GM12878 (cell line): Measurements from ENCODE around the gene ACOT4. TPM values are rescaled to one million over a fixed set of nuclear protein-coding genes. Genes with fewer than 3 reads are reported as not detected.

Experiments used
- BACH1 ChIP-seq: fragments of 450-650 bp; IDR thresholded peaks from 2 replicates; pipeline ENCODE4 v1.6.1; 2017; ENCODE audit warnings: mild to moderate bottlenecking, borderline replicate concordance
- BMI1 ChIP-seq: fragments of 450-650 bp; IDR thresholded peaks from 2 replicates; pipeline ENCODE4 v1.6.1; 2016; ENCODE audit warnings: mild to moderate bottlenecking, moderate library complexity, borderline replicate concordance
- CBFB ChIP-seq: IDR thresholded peaks from 2 replicates; pipeline ENCODE4 v1.6.1; 2016; ENCODE audit warnings: antibody characterized with exemption, low read depth
- HCFC1 ChIP-seq: fragments of 150-350 bp; IDR thresholded peaks from 2 replicates; pipeline ENCODE4 v1.6.1; 2014; ENCODE audit warnings: low read length
- HDGF ChIP-seq: fragments of 450-650 bp; IDR thresholded peaks from 2 replicates; pipeline ENCODE4 v1.6.1; 2016; ENCODE audit warnings: antibody characterized with exemption
- IKZF1 ChIP-seq: fragments of 450-650 bp; conservative IDR thresholded peaks from 2 replicates; pipeline ENCODE4 v1.6.1; 2017; ENCODE audit warnings: antibody characterized with exemption, mild to moderate bottlenecking
- KLF5 ChIP-seq: fragments of 450-650 bp; IDR thresholded peaks from 2 replicates; pipeline ENCODE4 v1.6.1; 2014; ENCODE audit warnings: mild to moderate bottlenecking; ENCODE audit not compliant: partially characterized antibody
- NBN ChIP-seq: fragments of 450-650 bp; IDR thresholded peaks from 2 replicates; pipeline ENCODE4 v1.6.1; 2016
- NR2C1 ChIP-seq: fragments of 450-650 bp; IDR thresholded peaks from 2 replicates; pipeline ENCODE4 v1.6.1; 2017; ENCODE audit warnings: antibody characterized with exemption, mild to moderate bottlenecking, moderate library complexity
- NR2C2 ChIP-seq: IDR thresholded peaks from 2 replicates; pipeline ENCODE4 v1.6.1; 2011; ENCODE audit warnings: borderline replicate concordance, low read depth; ENCODE audit not compliant: control insufficient read depth, insufficient read length
- PML ChIP-seq: IDR thresholded peaks from 2 replicates; pipeline ENCODE4 v1.6.1; 2012; ENCODE audit warnings: low read length, inconsistent platforms
- POLR2AphosphoS2 ChIP-seq: IDR thresholded peaks from 2 replicates; pipeline ENCODE4 v1.6.1; 2011; ENCODE audit warnings: low read depth, mild to moderate bottlenecking, low read length, improper control_type of control experiment, moderate library complexity
- RELB ChIP-seq: fragments of 450-650 bp; IDR thresholded peaks from 2 replicates; pipeline ENCODE4 v1.6.1; 2017; ENCODE audit warnings: low read depth, mild to moderate bottlenecking, moderate library complexity
- SIN3A ChIP-seq: IDR thresholded peaks from 2 replicates; pipeline ENCODE4 v1.6.1; 2012; ENCODE audit warnings: low read depth, low read length, improper control_type of control experiment
- SIX5 ChIP-seq: IDR thresholded peaks from 2 replicates; pipeline ENCODE4 v1.6.1; 2011; ENCODE audit warnings: mild to moderate bottlenecking, low read depth, low read length, moderate library complexity; ENCODE audit not compliant: severe bottlenecking
- SMAD1 ChIP-seq: fragments of 450-650 bp; IDR thresholded peaks from 2 replicates; pipeline ENCODE4 v1.6.1; 2018; ENCODE audit warnings: mild to moderate bottlenecking, low read depth; ENCODE audit not compliant: partially characterized antibody
- SP1 ChIP-seq: IDR thresholded peaks from one replicate; pipeline ENCODE4 v1.6.1; 2011; ENCODE audit warnings: low read depth, low read length
- SRF ChIP-seq, 2 experiments: IDR thresholded peaks; 2 replicates each; pipeline ENCODE4 v1.6.1; 2011; ENCODE audit warnings: low read depth in 2 of 2, low read length in 2 of 2, mild to moderate bottlenecking in 1 of 2, moderate library complexity in 1 of 2
- TARDBP ChIP-seq: IDR thresholded peaks from 2 replicates; pipeline ENCODE4 v1.6.1; 2016; ENCODE audit warnings: borderline replicate concordance
- YY1 ChIP-seq: IDR thresholded peaks from 2 replicates; pipeline ENCODE4 v1.6.1; 2011; ENCODE audit warnings: low read depth, mild to moderate bottlenecking, low read length
- polyA plus RNA-seq, 11 experiments: library from polyadenylated mRNA; depleted of rRNA in 4 of 11; unstranded in 6 of 11; stranded (reverse) in 5 of 11; fragments of >200 nt; fragmentation: Nextera tagmentation in 4 of 11; fragmentation: Illumina TruSeq in 1 of 11; extraction: Ambion mirVana in 4 of 11; extraction: Trizol in 1 of 11; gene quantifications; 1 replicate in 1 of 11; 2 replicates in 10 of 11; pipeline versions ENCODE4 v1.2.1 to v1.2.3, GENCODE V29; 2011 to 2016; ENCODE audit warnings: inconsistent platforms in 2 of 11, missing spikeins in 2 of 11, low read depth in 1 of 11
- total RNA-seq, 4 experiments: library from RNA; depleted of rRNA in 3 of 4; stranded (reverse); fragments of >200 nt in 3 of 4; fragmentation: Illumina TruSeq in 1 of 4; extraction: Trizol in 1 of 4; gene quantifications; 2 replicates each; pipeline versions ENCODE4 v1.2.1 to v1.2.3, GENCODE V29; 2013 to 2021
- TF ChIP-seq, protein P1 (sequence below): fragments of 450-650 bp; IDR thresholded peaks from 2 replicates; pipeline ENCODE4 v1.6.1; 2016; ENCODE audit warnings: mild to moderate bottlenecking
- TF ChIP-seq, protein P2 (sequence below): fragments of 450-650 bp; IDR thresholded peaks from 2 replicates; pipeline ENCODE4 v1.6.1; 2017; ENCODE audit warnings: mild to moderate bottlenecking
- TF ChIP-seq, protein P3 (sequence below): fragments of 450-650 bp; IDR thresholded peaks from 2 replicates; pipeline ENCODE4 v1.6.1; 2017; ENCODE audit warnings: mild to moderate bottlenecking, moderate library complexity

The ACOT4 gene
- total and polyA plus RNA-seq, 10 of the 15 experiments (the other 5 are each of a cell fraction or from before 2014, with no cell fraction given): 0.68 to 3.8 (median 2.0) TPM

DNA sequence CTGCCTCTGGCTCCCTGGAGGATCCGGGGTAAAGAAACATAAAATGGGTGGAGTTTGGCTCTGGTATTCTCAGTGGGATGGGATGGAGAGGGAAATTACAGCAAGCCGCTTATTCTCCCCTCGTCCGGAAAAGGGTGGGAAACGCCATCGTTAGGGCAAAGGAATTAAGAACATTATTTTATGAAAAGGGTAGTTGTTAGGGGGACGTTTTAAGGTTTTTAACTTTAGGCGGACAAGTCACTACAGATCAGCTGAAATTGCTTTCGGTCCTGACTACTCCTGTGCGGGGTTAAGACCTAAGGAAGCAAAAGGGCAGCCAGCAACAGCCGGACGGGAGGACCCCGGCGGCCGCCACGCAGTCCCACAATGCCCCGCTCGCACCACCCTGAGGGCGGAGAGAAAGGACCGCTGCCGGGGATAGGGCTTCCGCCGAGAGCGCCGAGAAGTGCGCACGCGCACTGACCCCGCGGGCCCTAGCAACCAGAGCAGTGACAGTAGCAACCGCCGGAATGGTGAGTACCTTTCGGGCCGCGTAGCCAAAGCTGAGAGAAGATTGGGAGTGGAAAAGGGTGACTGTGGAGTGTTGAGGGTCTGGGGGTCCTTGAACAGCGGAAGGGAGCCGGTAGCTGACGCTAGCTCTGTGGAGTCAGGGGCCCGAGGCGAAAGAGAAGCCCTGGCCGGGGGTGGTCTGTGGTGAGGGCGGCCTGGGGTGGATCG is 53.0 kb downstream of the ACOT4 start, which contains the start of gene DNAL1 (continued):
- TF ChIP-seq SP1: peak; percentile 14
- TF ChIP-seq IKZF1: peak; percentile 58
- TF ChIP-seq NBN: peak; percentile 55; the same call in 1 of the 2 replicates
- peak; percentile 83; the same call in 1 of the 2 replicates for TF ChIP-seq HDGF
- TF ChIP-seq RELB: peak; percentile 69; the same call in 1 of the 2 replicates
- TF ChIP-seq BMI1: peak; percentile 87
- TF ChIP-seq, protein P1, sequence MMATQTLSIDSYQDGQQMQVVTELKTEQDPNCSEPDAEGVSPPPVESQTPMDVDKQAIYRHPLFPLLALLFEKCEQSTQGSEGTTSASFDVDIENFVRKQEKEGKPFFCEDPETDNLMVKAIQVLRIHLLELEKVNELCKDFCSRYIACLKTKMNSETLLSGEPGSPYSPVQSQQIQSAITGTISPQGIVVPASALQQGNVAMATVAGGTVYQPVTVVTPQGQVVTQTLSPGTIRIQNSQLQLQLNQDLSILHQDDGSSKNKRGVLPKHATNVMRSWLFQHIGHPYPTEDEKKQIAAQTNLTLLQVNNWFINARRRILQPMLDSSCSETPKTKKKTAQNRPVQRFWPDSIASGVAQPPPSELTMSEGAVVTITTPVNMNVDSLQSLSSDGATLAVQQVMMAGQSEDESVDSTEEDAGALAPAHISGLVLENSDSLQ: peak; percentile 30
- no peak for TF ChIP-seq NR2C2
- peak; percentile 31 for TF ChIP-seq SIX5
- peak; percentile 52; the same call in 1 of the 2 replicates for TF ChIP-seq HCFC1
- TF ChIP-seq, protein P2, sequence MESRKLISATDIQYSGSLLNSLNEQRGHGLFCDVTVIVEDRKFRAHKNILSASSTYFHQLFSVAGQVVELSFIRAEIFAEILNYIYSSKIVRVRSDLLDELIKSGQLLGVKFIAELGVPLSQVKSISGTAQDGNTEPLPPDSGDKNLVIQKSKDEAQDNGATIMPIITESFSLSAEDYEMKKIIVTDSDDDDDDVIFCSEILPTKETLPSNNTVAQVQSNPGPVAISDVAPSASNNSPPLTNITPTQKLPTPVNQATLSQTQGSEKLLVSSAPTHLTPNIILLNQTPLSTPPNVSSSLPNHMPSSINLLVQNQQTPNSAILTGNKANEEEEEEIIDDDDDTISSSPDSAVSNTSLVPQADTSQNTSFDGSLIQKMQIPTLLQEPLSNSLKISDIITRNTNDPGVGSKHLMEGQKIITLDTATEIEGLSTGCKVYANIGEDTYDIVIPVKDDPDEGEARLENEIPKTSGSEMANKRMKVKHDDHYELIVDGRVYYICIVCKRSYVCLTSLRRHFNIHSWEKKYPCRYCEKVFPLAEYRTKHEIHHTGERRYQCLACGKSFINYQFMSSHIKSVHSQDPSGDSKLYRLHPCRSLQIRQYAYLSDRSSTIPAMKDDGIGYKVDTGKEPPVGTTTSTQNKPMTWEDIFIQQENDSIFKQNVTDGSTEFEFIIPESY: no peak
- TF ChIP-seq, protein P3, sequence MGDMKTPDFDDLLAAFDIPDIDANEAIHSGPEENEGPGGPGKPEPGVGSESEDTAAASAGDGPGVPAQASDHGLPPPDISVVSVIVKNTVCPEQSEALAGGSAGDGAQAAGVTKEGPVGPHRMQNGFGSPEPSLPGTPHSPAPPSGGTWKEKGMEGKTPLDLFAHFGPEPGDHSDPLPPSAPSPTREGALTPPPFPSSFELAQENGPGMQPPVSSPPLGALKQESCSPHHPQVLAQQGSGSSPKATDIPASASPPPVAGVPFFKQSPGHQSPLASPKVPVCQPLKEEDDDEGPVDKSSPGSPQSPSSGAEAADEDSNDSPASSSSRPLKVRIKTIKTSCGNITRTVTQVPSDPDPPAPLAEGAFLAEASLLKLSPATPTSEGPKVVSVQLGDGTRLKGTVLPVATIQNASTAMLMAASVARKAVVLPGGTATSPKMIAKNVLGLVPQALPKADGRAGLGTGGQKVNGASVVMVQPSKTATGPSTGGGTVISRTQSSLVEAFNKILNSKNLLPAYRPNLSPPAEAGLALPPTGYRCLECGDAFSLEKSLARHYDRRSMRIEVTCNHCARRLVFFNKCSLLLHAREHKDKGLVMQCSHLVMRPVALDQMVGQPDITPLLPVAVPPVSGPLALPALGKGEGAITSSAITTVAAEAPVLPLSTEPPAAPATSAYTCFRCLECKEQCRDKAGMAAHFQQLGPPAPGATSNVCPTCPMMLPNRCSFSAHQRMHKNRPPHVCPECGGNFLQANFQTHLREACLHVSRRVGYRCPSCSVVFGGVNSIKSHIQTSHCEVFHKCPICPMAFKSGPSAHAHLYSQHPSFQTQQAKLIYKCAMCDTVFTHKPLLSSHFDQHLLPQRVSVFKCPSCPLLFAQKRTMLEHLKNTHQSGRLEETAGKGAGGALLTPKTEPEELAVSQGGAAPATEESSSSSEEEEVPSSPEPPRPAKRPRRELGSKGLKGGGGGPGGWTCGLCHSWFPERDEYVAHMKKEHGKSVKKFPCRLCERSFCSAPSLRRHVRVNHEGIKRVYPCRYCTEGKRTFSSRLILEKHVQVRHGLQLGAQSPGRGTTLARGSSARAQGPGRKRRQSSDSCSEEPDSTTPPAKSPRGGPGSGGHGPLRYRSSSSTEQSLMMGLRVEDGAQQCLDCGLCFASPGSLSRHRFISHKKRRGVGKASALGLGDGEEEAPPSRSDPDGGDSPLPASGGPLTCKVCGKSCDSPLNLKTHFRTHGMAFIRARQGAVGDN: peak; percentile 85
- TF ChIP-seq SMAD1: peak; percentile 79
- TF ChIP-seq NR2C1: peak; percentile 87
- peak in 1 of 2 experiments; percentile 32; a peak in 1 of 4 replicates for TF ChIP-seq SRF (IDR thresholded peaks at IDR 0.05; ENCODE audit: low read depth in 2 of 2, low read length in 2 of 2)
- TF ChIP-seq POLR2AphosphoS2: peak; percentile 82
- TF ChIP-seq TARDBP: no peak
- no peak for TF ChIP-seq KLF5
- peak; percentile 73 for TF ChIP-seq YY1
- peak; percentile 75; the same call in 1 of the 2 replicates for TF ChIP-seq CBFB
- peak; percentile 85; the same call in 1 of the 2 replicates for TF ChIP-seq PML
- TF ChIP-seq BACH1: peak; percentile 33; the same call in 1 of the 2 replicates
- TF ChIP-seq SIN3A: peak; percentile 85
